Mesenchymal stem cell (in vitro differentiated cells and primary cell): ENCODE data around the gene GLRA3.

Experiments used
- DNase-seq: peaks from one replicate; pipeline ENCODE4 v3.0.0-alpha.2; 2013
- H2AFZ ChIP-seq: one replicate; pipeline ENCODE4 v1.6.1; 2013; ENCODE audit warnings: low read depth, mild to moderate bottlenecking, control low read depth, inconsistent platforms, low read length, moderate library complexity
- H2AK5ac ChIP-seq: 2 replicates; pipeline ENCODE4 v1.6.1; 2013; ENCODE audit warnings: low read length, moderate library complexity, mild to moderate bottlenecking, inconsistent platforms; ENCODE audit not compliant: severe bottlenecking
- H2BK120ac ChIP-seq: one replicate; pipeline ENCODE4 v1.6.1; 2013; ENCODE audit warnings: low read depth, mild to moderate bottlenecking, inconsistent platforms, low read length, moderate library complexity
- H2BK12ac ChIP-seq, 2 experiments: one replicate each; pipeline ENCODE4 v1.6.1; 2013; ENCODE audit warnings: inconsistent platforms in 2 of 2, low read length in 2 of 2, mild to moderate bottlenecking in 2 of 2, moderate library complexity in 2 of 2, control low read depth in 1 of 2
- H2BK15ac ChIP-seq: one replicate; pipeline ENCODE4 v1.6.1; 2013; ENCODE audit warnings: mild to moderate bottlenecking, low read depth, inconsistent platforms; ENCODE audit not compliant: poor library complexity, severe bottlenecking
- H2BK5ac ChIP-seq: 2 replicates; pipeline ENCODE4 v1.6.1; 2013; ENCODE audit warnings: low read depth, mild to moderate bottlenecking, low read length, control low read depth, inconsistent platforms; ENCODE audit not compliant: poor library complexity, severe bottlenecking
- H3K14ac ChIP-seq, 2 experiments: one replicate each; pipeline ENCODE4 v1.6.1; 2013; ENCODE audit warnings: inconsistent platforms in 2 of 2, low read length in 2 of 2, control low read depth in 1 of 2, mild to moderate bottlenecking in 1 of 2, moderate library complexity in 1 of 2
- H3K18ac ChIP-seq, 2 experiments: one replicate each; pipeline ENCODE4 v1.6.1; 2013; ENCODE audit warnings: inconsistent platforms in 2 of 2, low read length in 2 of 2, control low read depth in 1 of 2, low read depth in 1 of 2, mild to moderate bottlenecking in 1 of 2
- H3K23ac ChIP-seq, 2 experiments: one replicate each; pipeline ENCODE4 v1.6.1; 2013; ENCODE audit warnings: inconsistent platforms in 2 of 2, low read length in 2 of 2, mild to moderate bottlenecking in 2 of 2, moderate library complexity in 2 of 2, control low read depth in 1 of 2
- H3K27ac ChIP-seq: 2 replicates; pipeline ENCODE4 v1.5.1; 2013; ENCODE audit warnings: mild to moderate bottlenecking, moderate library complexity, low read length, control low read depth, inconsistent platforms; ENCODE audit not compliant: poor library complexity, severe bottlenecking
- H3K27me3 ChIP-seq, 2 experiments: 2 replicates each; pipeline versions ENCODE4 v1.6.1 to v1.7.0; 2013; ENCODE audit warnings: low read length in 2 of 2, mild to moderate bottlenecking in 2 of 2, moderate library complexity in 2 of 2, control low read depth in 1 of 2, inconsistent platforms in 1 of 2; ENCODE audit not compliant: control insufficient read depth in 1 of 2, insufficient read depth in 1 of 2
- H3K36me3 ChIP-seq, 2 experiments: 2 replicates each; pipeline versions ENCODE4 v1.6.1 to v1.7.0; 2013; ENCODE audit warnings: low read length in 2 of 2, control low read depth in 1 of 2, inconsistent platforms in 1 of 2, low read depth in 1 of 2, mild to moderate bottlenecking in 1 of 2; ENCODE audit not compliant: insufficient read depth in 2 of 2, control insufficient read depth in 1 of 2
- H3K4ac ChIP-seq, 2 experiments: one replicate each; pipeline ENCODE4 v1.6.1; 2013; ENCODE audit warnings: inconsistent platforms in 2 of 2, low read length in 2 of 2, mild to moderate bottlenecking in 2 of 2, moderate library complexity in 2 of 2, control low read depth in 1 of 2, low read depth in 1 of 2
- H3K4me1 ChIP-seq: 2 replicates; pipeline ENCODE4 v1.6.1; 2013; ENCODE audit warnings: low read depth, low read length, control low read depth; ENCODE audit not compliant: control insufficient read depth, insufficient read depth
- H3K4me2 ChIP-seq: 2 replicates; pipeline ENCODE4 v1.6.1; 2013; ENCODE audit warnings: low read length, mild to moderate bottlenecking, inconsistent platforms; ENCODE audit not compliant: poor library complexity, severe bottlenecking
- H3K4me3 ChIP-seq, 2 experiments: 2 replicates each; pipeline versions ENCODE4 v1.5.1 to v1.7.0; 2013; ENCODE audit warnings: low read length in 2 of 2, mild to moderate bottlenecking in 2 of 2, control low read depth in 1 of 2, low read depth in 1 of 2; ENCODE audit not compliant: insufficient read depth in 1 of 2
- H3K79me1 ChIP-seq: replicated peaks from 2 replicates; pipeline ENCODE4 v1.6.1; 2013; ENCODE audit warnings: mild to moderate bottlenecking, control low read depth, low read length, inconsistent platforms; ENCODE audit not compliant: poor library complexity, severe bottlenecking
- H3K9ac ChIP-seq: 2 replicates; pipeline ENCODE4 v1.7.0; 2013; ENCODE audit warnings: mild to moderate bottlenecking, low read length, moderate library complexity
- H3K9me3 ChIP-seq: 2 replicates; pipeline ENCODE4 v1.7.0; 2013; ENCODE audit warnings: mild to moderate bottlenecking, low read length; ENCODE audit not compliant: control insufficient read depth
- H4K8ac ChIP-seq: one replicate; pipeline ENCODE4 v1.6.1; 2013; ENCODE audit warnings: inconsistent platforms, mild to moderate bottlenecking, low read length, moderate library complexity
- H4K91ac ChIP-seq: one replicate; pipeline ENCODE4 v1.6.1; 2013; ENCODE audit warnings: mild to moderate bottlenecking, low read length, inconsistent platforms
- WGBS: methylation state at CpG from one replicate; pipeline ENCODE4 v1.1.7; 2013; ENCODE audit warnings: mixed read lengths; 5-methylcytosine and 5-hydroxymethylcytosine counted together

GLRA3 gene

GRCh38 chr4:174713821-174714220 lies 115.2 kb downstream of the GLRA3 start:
- Histone ChIP-seq H3K9me3 (no peaks in the 10 kb centered on the region), H4K91ac (no peak overlapping the region), H2AK5ac (no peak overlapping the region), H3K27ac (no peak overlapping the region), H3K79me1 (no peaks in the 10 kb centered on the region), H2AFZ (no peak overlapping the region), H3K9ac (no peak overlapping the region), H2BK120ac (no peak overlapping the region), H3K4me1 (no peaks in the 10 kb centered on the region), H3K14ac (no peak overlapping the region), H2BK12ac (no peak overlapping the region), H2BK5ac (no peak overlapping the region), H3K4me2 (no peak overlapping the region), H3K36me3 (no peaks in the 10 kb centered on the region), H2BK15ac (no peak overlapping the region), H3K4ac (no peak overlapping the region), H3K18ac (no peak overlapping the region), H3K23ac (no peak overlapping the region), H3K27me3 (no peaks in the 10 kb centered on the region), H3K4me3 (no peak overlapping the region), H4K8ac (no peak overlapping the region)
- DNase-seq: peak; percentile 4
- 42% methylated on average over 2 of the region's 2 CpGs for WGBS

DNA sequence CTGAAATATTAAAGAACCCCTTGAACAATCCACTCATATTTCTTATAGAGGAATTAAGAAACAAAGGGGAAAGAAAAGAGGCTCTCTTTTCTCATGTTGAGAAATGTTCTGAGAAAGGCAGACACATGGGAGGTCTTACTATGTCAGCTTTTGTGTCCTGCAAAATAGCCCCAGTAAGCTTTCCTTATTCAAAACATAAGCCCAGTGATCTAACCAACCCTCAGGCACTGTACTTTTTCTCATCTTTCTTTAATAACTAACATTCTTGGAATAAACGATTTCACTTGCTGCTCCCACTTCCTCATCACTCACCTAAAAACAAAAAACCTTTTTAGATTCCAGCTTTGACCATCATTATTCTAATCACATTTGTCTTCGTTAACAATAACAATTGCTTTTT lies 115.9 kb downstream of the GLRA3 start:
- no peak overlapping the region for H2BK5ac ChIP-seq
- H4K8ac ChIP-seq: no peak overlapping the region
- no peak overlapping the region for H2BK15ac ChIP-seq
- no peak overlapping the region for H3K14ac ChIP-seq
- no peak overlapping the region for H3K18ac ChIP-seq
- H3K9ac ChIP-seq: no peak overlapping the region
- no peak overlapping the region for H2AFZ ChIP-seq
- H3K4me3 ChIP-seq: no peak overlapping the region
- H3K4ac ChIP-seq: no peak overlapping the region
- 64% methylated on average over 2 of the region's 2 CpGs for WGBS
- no peak overlapping the region for H2AK5ac ChIP-seq
- H3K4me1 ChIP-seq: no peaks in the 10 kb centered on the region
- H3K23ac ChIP-seq: no peak overlapping the region
- no peak overlapping the region for H3K27ac ChIP-seq
- H3K36me3 ChIP-seq: no peaks in the 10 kb centered on the region
- DNase-seq: no peak
- no peak overlapping the region for H2BK120ac ChIP-seq
- no peak overlapping the region for H2BK12ac ChIP-seq
- H3K4me2 ChIP-seq: no peak overlapping the region
- no peaks in the 10 kb centered on the region for H3K79me1 ChIP-seq
- no peaks in the 10 kb centered on the region for H3K9me3 ChIP-seq
- H4K91ac ChIP-seq: no peak overlapping the region
- no peaks in the 10 kb centered on the region for H3K27me3 ChIP-seq

- no peaks in the 10 kb centered on the region for H3K9me3 ChIP-seq
Measured at GRCh38 chr4:174709526-174709925, 119.5 kb downstream of the GLRA3 start.

DNA sequence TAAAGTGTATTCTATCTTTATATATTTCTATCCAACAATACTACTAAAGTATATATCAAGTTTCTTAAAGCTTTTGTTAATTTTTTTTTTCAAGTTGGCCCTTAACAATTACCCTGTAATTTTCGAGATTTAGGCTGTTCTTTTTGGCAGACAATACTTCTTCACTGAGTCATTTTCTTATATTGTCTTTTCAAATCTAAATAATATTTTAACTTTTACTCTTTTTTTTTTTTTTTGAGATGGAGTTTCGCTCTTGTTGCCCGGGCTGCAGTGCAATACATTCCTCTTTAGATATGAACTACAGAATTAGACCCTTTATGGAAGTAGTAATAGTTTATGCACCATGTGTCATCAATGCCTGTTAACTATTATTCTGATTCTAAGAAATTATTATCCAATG lies 120.7 kb downstream of the GLRA3 start:
- WGBS: no CpG with 5 or more reads among the region's 3 CpGs
- H3K23ac ChIP-seq: no peak overlapping the region

More at GRCh38 chr4:174709526-174709925, 119.5 kb downstream of the GLRA3 start:
- H3K4me3 ChIP-seq: no peak overlapping the region
- no peak overlapping the region for H3K4me2 ChIP-seq
- WGBS: 100% methylated on average over 1 of the region's 3 CpGs
- no peak overlapping the region for H2BK120ac ChIP-seq
- no peaks in the 10 kb centered on the region for H3K36me3 ChIP-seq
- H3K9ac ChIP-seq: no peak overlapping the region
- H3K27me3 ChIP-seq: no peaks in the 10 kb centered on the region
- H3K4me1 ChIP-seq: no peaks in the 10 kb centered on the region
- no peaks in the 10 kb centered on the region for H3K79me1 ChIP-seq
- H2BK5ac ChIP-seq: no peak overlapping the region
- no peak overlapping the region for H3K23ac ChIP-seq
- no peak overlapping the region for H2AFZ ChIP-seq
- no peak overlapping the region for H4K91ac ChIP-seq
- H3K14ac ChIP-seq: no peak overlapping the region
- H2BK12ac ChIP-seq: no peak overlapping the region
- H3K4ac ChIP-seq: no peak overlapping the region
- H2AK5ac ChIP-seq: no peak overlapping the region
- H2BK15ac ChIP-seq: no peak overlapping the region
- no peak overlapping the region for H3K27ac ChIP-seq
- no peak for DNase-seq
- H4K8ac ChIP-seq: no peak overlapping the region
- H3K18ac ChIP-seq: no peak overlapping the region

More for the DNA sequence above, 120.7 kb downstream of the GLRA3 start:
- no peak overlapping the region for H4K91ac ChIP-seq
- H3K4me3 ChIP-seq: no peak overlapping the region
- H2AFZ ChIP-seq: no peak overlapping the region
- no peak overlapping the region for H2BK120ac ChIP-seq
- no peak for DNase-seq
- H4K8ac ChIP-seq: no peak overlapping the region
- no peak overlapping the region for H3K9ac ChIP-seq
- no peak overlapping the region for H3K18ac ChIP-seq
- H3K36me3 ChIP-seq: no peaks in the 10 kb centered on the region
- H3K4ac ChIP-seq: no peak overlapping the region
- no peak overlapping the region for H2BK12ac ChIP-seq
- H3K4me1 ChIP-seq: no peaks in the 10 kb centered on the region
- H3K4me2 ChIP-seq: no peak overlapping the region
- H2BK15ac ChIP-seq: no peak overlapping the region
- no peak overlapping the region for H3K27ac ChIP-seq
- no peak overlapping the region for H2AK5ac ChIP-seq
- no peak overlapping the region for H3K14ac ChIP-seq
- no peak overlapping the region for H2BK5ac ChIP-seq
- no peaks in the 10 kb centered on the region for H3K79me1 ChIP-seq
- H3K9me3 ChIP-seq: no peaks in the 10 kb centered on the region
- H3K27me3 ChIP-seq: no peaks in the 10 kb centered on the region
